GM12873 (cell line): Measurements from ENCODE around the gene OBSCN.

Experiments used
- CTCF ChIP-seq: IDR thresholded peaks from 2 replicates; pipeline ENCODE4 v1.5.1; 2012; ENCODE audit warnings: low read depth, mild to moderate bottlenecking, moderate library complexity, low read length, control low read depth; ENCODE audit not compliant: insufficient read depth; ENCODE audit errors: missing control alignments

OBSCN gene

DNA sequence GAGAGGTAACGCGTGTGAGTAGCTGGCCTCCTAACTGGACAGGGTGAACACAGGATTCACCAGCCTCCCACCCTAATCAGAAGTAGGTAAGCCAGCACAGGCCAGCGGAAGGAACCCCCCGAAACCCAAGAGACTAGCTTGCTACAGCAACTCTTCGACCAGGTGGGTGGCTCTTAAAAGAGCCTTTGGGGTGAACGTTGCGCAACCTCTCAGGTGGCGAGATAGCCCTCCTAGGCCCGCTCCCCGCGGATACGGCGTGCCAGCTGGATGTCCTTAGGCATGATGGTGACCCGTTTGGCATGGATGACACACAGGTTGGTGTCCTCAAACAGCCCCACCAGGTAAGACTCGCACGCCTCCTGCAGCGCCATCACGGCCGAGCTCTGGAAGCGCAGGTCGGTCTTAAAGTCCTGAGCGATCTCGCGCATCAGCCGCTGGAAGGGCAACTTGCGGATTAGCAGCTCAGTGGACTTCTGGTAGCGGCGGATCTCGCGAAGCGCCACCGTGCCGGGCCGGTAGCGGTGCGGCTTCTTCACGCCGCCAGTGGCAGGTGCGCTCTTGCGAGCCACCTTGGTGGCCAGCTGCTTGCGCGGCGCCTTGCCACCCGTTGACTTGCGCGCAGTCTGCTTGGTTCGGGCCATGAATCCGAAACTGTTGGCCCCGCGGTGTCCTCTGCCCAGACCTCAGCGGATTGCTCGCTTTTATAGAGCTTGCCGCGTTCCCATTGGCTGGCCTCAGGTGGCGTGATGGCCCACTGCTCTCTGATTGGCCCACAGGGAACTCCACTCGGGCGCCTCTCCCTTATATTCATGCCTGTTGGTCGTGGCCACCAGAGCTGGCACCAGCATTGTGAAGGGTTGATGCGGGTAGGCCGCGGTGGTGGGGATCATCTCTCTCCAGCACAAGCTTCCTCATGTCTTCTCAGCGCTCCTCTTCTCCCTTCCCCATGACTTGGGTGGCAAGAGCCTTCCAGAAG, 217.1 kb downstream of the OBSCN start:
- TF ChIP-seq CTCF, result no peak

DNA sequence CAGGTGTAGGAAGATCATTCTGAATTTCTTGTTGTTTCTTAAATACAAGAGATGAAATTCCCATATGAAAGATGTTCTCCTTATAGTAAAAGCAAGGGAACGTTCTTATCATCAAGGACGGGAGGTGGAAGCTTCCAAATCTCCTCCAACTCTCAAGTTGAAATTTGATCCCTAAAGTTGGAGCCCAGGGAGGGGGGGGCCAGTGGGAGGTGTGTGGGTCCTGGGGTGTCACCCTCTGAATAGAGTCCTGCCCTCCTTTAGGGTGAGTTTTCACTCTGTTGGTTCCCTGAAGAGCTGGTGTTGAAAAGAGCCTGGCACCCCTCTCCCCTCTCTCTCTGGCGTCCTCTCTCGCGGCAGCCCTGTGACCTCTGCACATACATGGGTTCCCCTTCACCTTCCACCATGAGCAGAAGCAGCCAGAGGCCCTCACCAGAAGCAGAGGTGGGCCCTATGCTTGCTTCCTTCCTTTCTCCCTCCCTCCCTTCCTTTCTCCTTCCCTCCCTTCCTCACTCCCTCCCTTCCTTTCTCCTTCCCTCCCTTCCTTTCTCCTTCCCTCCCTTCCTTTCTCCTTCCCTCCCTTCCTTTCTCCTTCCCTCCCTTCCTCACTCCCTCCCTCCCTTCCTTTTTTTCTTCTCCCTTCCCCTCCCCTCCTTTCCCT, 218.8 kb downstream of the OBSCN start:
- no peak for TF ChIP-seq CTCF

DNA sequence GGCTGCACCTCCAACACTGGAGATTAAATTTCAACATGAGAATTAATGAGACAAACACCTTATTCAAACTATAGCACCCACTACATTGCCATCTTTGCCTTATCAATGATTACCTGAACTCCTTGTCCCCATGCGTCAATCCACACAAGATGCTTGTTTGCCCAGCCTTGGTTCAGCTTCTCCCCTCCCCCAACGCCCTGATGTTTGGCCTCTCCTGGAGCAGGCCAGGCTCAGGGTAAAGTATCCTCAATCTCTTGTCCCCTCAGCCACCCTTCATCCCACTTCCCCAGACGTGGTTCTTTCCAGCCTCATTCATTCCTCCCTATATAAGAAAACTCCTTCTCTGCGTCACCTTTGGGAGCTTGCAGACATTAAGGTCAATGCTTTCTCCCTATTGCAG, 220.6 kb downstream of the OBSCN start:
- no peak for TF ChIP-seq CTCF
